ENCODE measurements around the gene RNF150.
"Not testable (repeated sequence)": the region's sequence is repeated elsewhere in the genome, so short reads cannot be mapped to it uniquely, and the experiment has no call there.

The RNF150 gene

GRCh38 chr4:140810591-140811169, 322.6 kb downstream of the RNF150 start:
- H3K9me3 Mint-ChIP-seq, DNase-seq, CTCF ChIA-PET, H3K27ac Mint-ChIP-seq, H3K4me1 Mint-ChIP-seq, H3K27me3 Mint-ChIP-seq, H3K36me3 Mint-ChIP-seq, H3K4me3 Mint-ChIP-seq: not testable (repeated sequence)
